Testis (tissue), 2 donors: ENCODE data around the gene LARP1.
"Not testable (repeated sequence)": the region's sequence is repeated elsewhere in the genome, so short reads cannot be mapped to it uniquely, and the experiment has no call there.

ENCODE experiments used
- CTCF ChIP-seq, 3 experiments: fragments of 450-650 bp in 2 of 3; fragments of 200-600 bp in 1 of 3; sonication (generic) in 1 of 3; IDR thresholded peaks; one replicate each; pipeline ENCODE4 v1.5.1; 2016 to 2019; ENCODE audit warnings: antibody characterized with exemption in 3 of 3, mild to moderate bottlenecking in 2 of 3, moderate library complexity in 1 of 3
- POLR2A ChIP-seq: fragments of 450-650 bp; IDR thresholded peaks from one replicate; pipeline ENCODE4 v1.6.1; 2017; ENCODE audit warnings: antibody characterized with exemption, mild to moderate bottlenecking, moderate library complexity

DNA sequence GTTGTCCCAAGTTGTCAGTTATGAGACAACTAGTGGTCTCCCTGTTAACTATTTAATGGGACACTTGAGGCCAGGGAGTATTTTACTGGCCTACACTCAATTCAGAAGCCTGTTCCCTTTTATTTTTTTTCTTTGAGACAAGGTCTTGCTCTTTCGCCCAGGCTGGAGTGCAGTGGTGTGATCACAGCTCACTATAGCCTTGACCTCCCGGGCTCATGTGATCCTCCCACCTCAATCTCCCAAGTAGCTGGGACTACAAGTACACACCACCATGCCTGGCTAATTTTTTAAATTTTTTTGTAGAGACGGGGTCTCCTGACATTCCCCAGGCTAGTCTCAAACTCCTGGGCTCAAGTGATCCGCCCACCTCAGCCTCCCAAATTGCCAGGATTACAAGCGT lies 67.7 kb downstream of the LARP1 start:
- TF ChIP-seq CTCF (IDR thresholded peaks at IDR 0.05); POLR2A: not testable (repeated sequence)
